Measurements from ENCODE around the gene SYCP3.

The SYCP3 gene

GRCh38 chr12:101710288-101710687 is 29.0 kb downstream of the SYCP3 start:
- DNase-seq: no peak

- DNase-seq: no peak
Observed at GRCh38 chr12:101707131-101707782, 32.0 kb downstream of the SYCP3 start.

GRCh38 chr12:101706403-101706802 is 32.9 kb downstream of the SYCP3 start:
- DNase-seq: no peak

GRCh38 chr12:101703487-101703886 is 35.8 kb downstream of the SYCP3 start:
- DNase-seq: no peak

- peak; percentile 11 for DNase-seq
Observed at GRCh38 chr12:101700299-101700820, 38.9 kb downstream of the SYCP3 start.

- peak; percentile 42 for DNase-seq
Observed at GRCh38 chr12:101698800-101699347, 40.4 kb downstream of the SYCP3 start.

- peak; percentile 35 for DNase-seq
Observed at GRCh38 chr12:101697930-101698799, 41.1 kb downstream of the SYCP3 start.

GRCh38 chr12:101697197-101697929 is 41.9 kb downstream of the SYCP3 start, which contains the start of gene CHPT1:
TSS of gene CHPT1 (plus strand) at chr12:101697640. CDS start at chr12:101697862, 222 bp downstream.
- peak; percentile 93 for DNase-seq

GRCh38 chr12:101696251-101697196 is 42.7 kb downstream of the SYCP3 start:
- peak; percentile 67 for DNase-seq

- DNase-seq: no peak
Observed at GRCh38 chr12:101695706-101696105, 43.6 kb downstream of the SYCP3 start.

GRCh38 chr12:101694986-101695385 is 44.3 kb downstream of the SYCP3 start:
- no peak for DNase-seq

GRCh38 chr12:101694297-101694848 is 44.9 kb downstream of the SYCP3 start:
- DNase-seq: peak; percentile 42

- DNase-seq: no peak
Observed at GRCh38 chr12:101691503-101692096, 47.7 kb downstream of the SYCP3 start.

GRCh38 chr12:101690544-101691098 is 48.6 kb downstream of the SYCP3 start:
- DNase-seq: no peak

- DNase-seq: no peak
Observed at GRCh38 chr12:101686176-101686575, 53.1 kb downstream of the SYCP3 start.

- DNase-seq: no peak
Observed at GRCh38 chr12:101685092-101685491, 54.2 kb downstream of the SYCP3 start.

- DNase-seq: peak; percentile 35
Observed at GRCh38 chr12:101681627-101682026, 57.6 kb downstream of the SYCP3 start.

GRCh38 chr12:101680647-101681046 is 58.6 kb downstream of the SYCP3 start:
- no peak for DNase-seq

- no peak for DNase-seq
Observed at GRCh38 chr12:101680240-101680639, 59.0 kb downstream of the SYCP3 start.
